NB4 (cell line): ENCODE data around the gene APOBEC3A.
"Not testable (repeated sequence)": the region's sequence is repeated elsewhere in the genome, so short reads cannot be mapped to it uniquely, and the experiment has no call there.

Experiments
- POLR2A ChIP-seq: IDR thresholded peaks from 2 replicates; pipeline ENCODE4 v1.6.1; 2011; ENCODE audit warnings: mild to moderate bottlenecking; ENCODE audit not compliant: insufficient read length; ENCODE audit errors: extremely low read depth
- TF ChIP-seq, protein P1 (sequence below): IDR thresholded peaks from one replicate; pipeline ENCODE4 v1.5.1; 2012; ENCODE audit warnings: low read depth, low read length

DNA sequence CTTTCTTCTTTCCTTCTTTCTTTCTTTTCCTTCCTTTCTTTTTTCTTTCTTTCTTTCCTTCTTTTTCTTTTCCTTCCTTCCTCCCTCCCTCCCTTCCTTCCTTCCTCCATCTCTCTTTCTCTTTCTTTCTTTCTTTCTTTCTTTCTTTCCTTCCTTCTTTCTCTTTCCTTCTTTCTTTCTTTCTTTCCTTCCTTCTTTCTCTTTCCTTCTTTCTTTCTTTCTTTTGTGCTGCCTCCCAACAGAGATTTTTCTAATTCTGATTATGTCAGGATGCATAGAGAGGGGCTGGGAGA, 1.2 kb downstream of the APOBEC3A start:
- TF ChIP-seq, protein P1, sequence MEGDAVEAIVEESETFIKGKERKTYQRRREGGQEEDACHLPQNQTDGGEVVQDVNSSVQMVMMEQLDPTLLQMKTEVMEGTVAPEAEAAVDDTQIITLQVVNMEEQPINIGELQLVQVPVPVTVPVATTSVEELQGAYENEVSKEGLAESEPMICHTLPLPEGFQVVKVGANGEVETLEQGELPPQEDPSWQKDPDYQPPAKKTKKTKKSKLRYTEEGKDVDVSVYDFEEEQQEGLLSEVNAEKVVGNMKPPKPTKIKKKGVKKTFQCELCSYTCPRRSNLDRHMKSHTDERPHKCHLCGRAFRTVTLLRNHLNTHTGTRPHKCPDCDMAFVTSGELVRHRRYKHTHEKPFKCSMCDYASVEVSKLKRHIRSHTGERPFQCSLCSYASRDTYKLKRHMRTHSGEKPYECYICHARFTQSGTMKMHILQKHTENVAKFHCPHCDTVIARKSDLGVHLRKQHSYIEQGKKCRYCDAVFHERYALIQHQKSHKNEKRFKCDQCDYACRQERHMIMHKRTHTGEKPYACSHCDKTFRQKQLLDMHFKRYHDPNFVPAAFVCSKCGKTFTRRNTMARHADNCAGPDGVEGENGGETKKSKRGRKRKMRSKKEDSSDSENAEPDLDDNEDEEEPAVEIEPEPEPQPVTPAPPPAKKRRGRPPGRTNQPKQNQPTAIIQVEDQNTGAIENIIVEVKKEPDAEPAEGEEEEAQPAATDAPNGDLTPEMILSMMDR = not testable (repeated sequence)
- TF ChIP-seq POLR2A = not testable (repeated sequence)
